ENCODE data around the gene MVD. TPM values are rescaled to one million over a fixed set of nuclear protein-coding genes. Genes with fewer than 3 reads are reported as not detected.

The MVD gene
- total and polyA plus RNA-seq, 10 of the 15 experiments (the other 5 are each of a cell fraction or from before 2014, with no cell fraction given), result 5.0 to 147 (median 65.0) TPM

GRCh38 chr16:88613293-88613692 lies 49.6 kb downstream of the MVD start:
- TF ChIP-seq MTA3 (IDR thresholded peaks at IDR 0.05; ENCODE audit: borderline replicate concordance, low read length) (no peak), GATAD2B (conservative IDR thresholded peaks at IDR 0.05; ENCODE audit: low read depth) (no peak), IRF4 (IDR thresholded peaks at IDR 0.05; ENCODE audit: low read depth, low read length) (no peak)
- in situ Hi-C loops (cut with MboI), result no loop called here
- Histone ChIP-seq H3K79me2 (ENCODE audit: control insufficient read depth, insufficient read depth, low read length) (no peaks in the 10 kb centered on the region), H3K27ac (ENCODE audit: control insufficient read depth, insufficient read depth) (no peak overlapping the region), H3K9me3 (replicated peaks; ENCODE audit: control insufficient read depth, insufficient read depth, low read length) (no peaks in the 10 kb centered on the region), H2AFZ (ENCODE audit: control insufficient read depth, low read depth, low read length) (no peak overlapping the region), H3K9ac (ENCODE audit: control insufficient read depth, insufficient read depth, low read length) (no peak overlapping the region), H3K36me3 (ENCODE audit: control insufficient read depth in 2 of 2, insufficient read depth in 2 of 2, low read length in 1 of 2) (peaks cover 10 to 31% of the 10 kb centered on the region in 2 experiments; a peak in 3 of 4 replicates), H3K27me3 (replicated peaks in 1 of 2; ENCODE audit: control insufficient read depth in 2 of 2, insufficient read depth in 2 of 2, low read length in 1 of 2) (no peaks in the 10 kb centered on the region), H3K4me2 (ENCODE audit: control insufficient read depth, insufficient read depth) (no peak overlapping the region), H3K4me1 (ENCODE audit: control insufficient read depth, insufficient read depth, low read length) (peaks cover 1% of the 10 kb centered on the region; the same call in 1 of the 2 replicates), H3K4me3 (no peak overlapping the region), H4K20me1 (ENCODE audit: control insufficient read depth, insufficient read depth) (no peaks in the 10 kb centered on the region)
- CTCF ChIA-PET, result interaction anchor here (0.8 kb wide), 2 partner anchors 13 to 124 kb away, joined by 3 to 4 read pairs; no protein-coding TSS in a partner anchor
- RAD21 ChIA-PET (ENCODE audit: unreplicated experiment), result no interaction called here
- FAIRE-seq, result no peak
- SMC1A ChIA-PET (ENCODE audit: uncharacterized antibody, unreplicated experiment), result no interaction called here
- ATAC-seq, result no peak
- 82% methylated on average over 10 of the region's 10 CpGs for WGBS (ENCODE audit: insufficient coverage, insufficient replicate concordance, low lambda C conversion rate, missing lambda C conversion rate)
- BruUV-seq (replicated peaks), result no TSS peak
- no peak for DNase-seq (ENCODE audit: low read depth, low spot score)
- POLR2A ChIA-PET, result no interaction called here
- intact Hi-C loops (cut with micrococcal nuclease; ENCODE audit: unreplicated experiment), result no loop called here

- Histone ChIP-seq H3K4me3 (no peak overlapping the region), H3K36me3 (ENCODE audit: control insufficient read depth in 2 of 2, insufficient read depth in 2 of 2, low read length in 1 of 2) (peaks cover 13 to 33% of the 10 kb centered on the region in 2 experiments), H3K79me2 (ENCODE audit: control insufficient read depth, insufficient read depth, low read length) (no peaks in the 10 kb centered on the region), H3K27ac (ENCODE audit: control insufficient read depth, insufficient read depth) (no peak overlapping the region), H3K9me3 (replicated peaks; ENCODE audit: control insufficient read depth, insufficient read depth, low read length) (no peaks in the 10 kb centered on the region), H4K20me1 (ENCODE audit: control insufficient read depth, insufficient read depth) (no peaks in the 10 kb centered on the region), H3K9ac (ENCODE audit: control insufficient read depth, insufficient read depth, low read length) (no peak overlapping the region), H3K4me2 (ENCODE audit: control insufficient read depth, insufficient read depth) (no peak overlapping the region), H3K27me3 (replicated peaks in 1 of 2; ENCODE audit: control insufficient read depth in 2 of 2, insufficient read depth in 2 of 2, low read length in 1 of 2) (no peaks in the 10 kb centered on the region), H2AFZ (ENCODE audit: control insufficient read depth, low read depth, low read length) (no peak overlapping the region), H3K4me1 (ENCODE audit: control insufficient read depth, insufficient read depth, low read length) (peaks cover 7% of the 10 kb centered on the region)
- ChIA-PET SMC1A (ENCODE audit: uncharacterized antibody, unreplicated experiment) (no interaction called here), CTCF (no interaction called here), RAD21 (ENCODE audit: unreplicated experiment) (no interaction called here), POLR2A (no interaction called here)
- FAIRE-seq (no peak), ATAC-seq (no peak), DNase-seq (ENCODE audit: low read depth, low spot score) (no peak)
- 99% methylated on average over 33 of the region's 49 CpGs for WGBS (ENCODE audit: insufficient coverage, insufficient replicate concordance, low lambda C conversion rate, missing lambda C conversion rate)
- intact Hi-C loops (cut with micrococcal nuclease; ENCODE audit: unreplicated experiment) (no loop called here), in situ Hi-C loops (cut with MboI) (no loop called here)
- BruUV-seq (replicated peaks), result no TSS peak
- TF ChIP-seq SMAD1 (IDR thresholded peaks at IDR 0.05; ENCODE audit: low read depth, partially characterized antibody), result no peak
- no peak for TF ChIP-seq ZZZ3 (IDR thresholded peaks at IDR 0.05; ENCODE audit: control insufficient read depth, insufficient read length, low read depth)
- no peak for TF ChIP-seq CTCF (IDR thresholded peaks at IDR 0.05 in 2 of 3, conservative IDR thresholded peaks at IDR 0.05 in 1 of 3; ENCODE audit: control insufficient read depth in 2 of 3, extremely low read depth in 1 of 3, insufficient read depth in 1 of 3, low read depth in 3 of 3, low read length in 3 of 3)
- no peak for TF ChIP-seq HDAC2 (IDR thresholded peaks at IDR 0.05)
- no peak for TF ChIP-seq TCF3 (IDR thresholded peaks at IDR 0.05; ENCODE audit: borderline replicate concordance, insufficient read depth, low read depth, low read length)
- TF ChIP-seq SIN3A (IDR thresholded peaks at IDR 0.05; ENCODE audit: low read depth, low read length), result no peak
- TF ChIP-seq RCOR1 (conservative IDR thresholded peaks at IDR 0.05; ENCODE audit: low read depth, low read length), result no peak
- TF ChIP-seq CHD2 (IDR thresholded peaks at IDR 0.05; ENCODE audit: borderline replicate concordance, low read depth, low read length), result no peak
- no peak for TF ChIP-seq ZBTB4 (CRISPR knock-in tag; IDR thresholded peaks at IDR 0.05)
Observed at GRCh38 chr16:88610909-88611812, 51.7 kb downstream of the MVD start.

Data from GM12878 (cell line).